Left hindlimb (tissue), 1 donor: ENCODE measurements around the gene ZNF592.
"Not testable (repeated sequence)": the region's sequence is repeated elsewhere in the genome, so short reads cannot be mapped to it uniquely, and the experiment has no call there.

Experiments
- DNase-seq: peaks from one replicate; pipeline ENCODE4 v3.0.0-alpha.2; 2018

Gene ZNF592

DNA sequence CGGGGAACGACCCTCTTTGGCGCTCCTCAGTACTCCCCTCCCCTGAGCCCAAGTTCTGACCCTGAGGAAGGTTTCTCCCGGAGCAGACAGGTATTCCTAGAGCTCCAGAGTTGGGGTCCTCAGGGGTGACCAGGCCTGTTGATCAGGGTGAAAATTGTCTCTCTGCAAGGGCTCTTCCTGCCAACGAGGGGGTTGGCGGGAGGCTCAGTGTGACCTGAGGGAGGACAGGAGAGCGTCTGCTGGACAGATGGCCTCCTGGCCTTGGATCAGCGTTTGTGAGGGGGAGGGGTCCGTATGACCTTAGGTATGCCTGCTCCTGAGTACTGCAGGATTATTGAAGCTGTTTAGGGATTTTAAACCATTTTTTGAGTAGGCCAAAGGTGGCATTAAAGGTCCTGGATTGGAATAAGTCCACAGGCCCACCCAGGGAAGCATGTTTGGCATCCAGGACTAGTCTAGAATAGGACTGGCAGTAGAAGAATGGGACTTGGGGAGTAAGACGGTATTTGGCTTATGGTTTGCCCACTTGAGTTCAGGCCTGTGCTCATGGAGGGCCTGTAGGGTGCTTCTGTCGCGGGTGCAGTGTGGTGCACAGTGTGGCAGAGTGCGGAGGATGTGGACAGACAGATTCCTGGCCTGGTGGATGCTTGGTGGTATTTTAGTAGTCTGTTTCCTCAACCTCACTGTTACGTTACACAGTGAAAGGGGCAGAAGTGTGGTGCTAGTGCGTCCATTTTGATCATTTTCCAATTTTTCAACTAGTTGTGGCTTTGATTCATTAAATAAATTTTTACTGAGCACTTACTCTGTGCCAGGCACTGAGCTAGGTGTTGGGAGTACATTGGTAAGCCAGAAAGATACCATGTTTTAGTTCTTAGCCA, 959 bp downstream of the ZNF592 start:
- DNase-seq: peak; percentile 43

DNA sequence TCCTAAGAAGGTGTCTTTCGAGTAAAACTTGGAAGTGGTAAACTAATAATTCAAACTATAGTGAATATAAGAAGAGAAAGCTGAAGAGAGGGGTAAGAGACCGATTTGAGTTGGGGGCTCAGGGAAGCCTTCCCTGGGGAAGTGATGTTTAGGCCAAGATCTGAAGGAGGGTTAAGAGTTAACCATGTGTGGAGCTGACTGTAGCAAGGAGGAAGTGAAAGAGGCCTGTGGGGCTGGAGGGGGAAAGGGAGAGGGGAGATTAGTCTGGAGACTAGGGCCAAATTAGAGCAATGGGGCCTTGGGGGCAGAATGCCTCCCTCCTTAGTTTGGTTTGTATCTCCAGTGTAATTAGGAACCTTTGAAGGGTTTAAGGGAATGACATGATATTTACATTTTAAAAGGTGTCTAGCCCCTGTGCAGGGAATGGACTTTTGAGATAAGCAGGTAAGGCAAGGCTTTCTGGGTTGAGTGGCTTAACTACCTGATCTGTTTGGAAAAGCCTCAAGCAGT, 2.2 kb downstream of the ZNF592 start:
- DNase-seq: no peak

DNA sequence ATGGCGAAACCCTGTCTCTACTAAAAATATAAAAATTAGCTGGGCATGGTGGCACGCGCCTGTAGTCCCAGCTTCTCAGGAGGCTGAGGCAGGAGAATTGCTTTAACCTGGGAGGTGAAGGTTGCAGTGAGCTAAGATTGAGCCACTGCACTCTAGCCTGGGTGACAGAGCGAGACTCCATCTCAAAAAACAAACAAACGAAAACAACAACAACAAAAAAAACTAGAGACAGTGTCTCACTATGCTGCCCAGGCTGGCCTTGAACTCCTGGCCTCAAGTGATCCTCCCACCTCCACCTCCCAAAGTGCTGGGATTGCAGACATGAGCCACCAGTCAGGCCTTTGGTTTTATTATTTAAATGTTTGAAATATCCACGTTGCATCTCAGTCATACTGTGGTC, 3.3 kb downstream of the ZNF592 start:
- not testable (repeated sequence) for DNase-seq

DNA sequence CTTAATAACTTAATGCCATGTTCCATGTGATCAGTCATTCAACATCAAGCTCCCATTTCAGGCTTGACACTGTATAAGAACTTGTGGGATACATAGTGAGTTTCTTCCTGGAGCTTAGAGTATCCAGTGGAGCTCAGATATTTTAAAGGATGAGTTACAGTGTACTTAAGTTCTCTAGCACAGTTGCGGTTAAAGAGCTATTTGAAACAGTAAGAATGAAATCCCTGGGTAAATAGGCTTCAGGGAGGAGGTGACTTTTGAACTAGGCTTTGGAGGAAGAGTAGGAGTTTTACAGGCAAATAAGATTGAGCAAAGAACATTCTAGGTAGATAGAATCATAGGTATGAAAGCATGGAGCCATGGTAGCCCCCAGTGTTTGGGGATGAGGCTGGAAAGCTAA, 3.8 kb downstream of the ZNF592 start:
- no peak for DNase-seq

DNA sequence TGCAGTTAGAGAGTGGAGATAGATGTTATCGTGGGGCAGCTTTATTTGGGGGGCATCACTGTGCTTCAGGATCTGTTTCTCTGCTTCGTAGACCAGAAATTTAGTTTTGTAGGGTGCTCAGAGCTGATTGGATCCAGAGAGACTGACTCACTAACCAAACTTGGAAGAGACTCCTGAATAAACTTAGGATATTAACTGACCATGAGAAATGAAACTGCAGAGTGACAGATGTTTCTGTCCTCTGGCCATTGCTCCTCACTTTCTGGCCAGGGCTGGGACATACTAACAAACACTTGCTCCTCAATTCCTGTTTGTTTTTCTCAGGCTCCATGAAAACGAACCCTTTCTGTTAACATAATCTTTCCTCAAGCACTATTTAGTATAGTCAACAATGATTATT, 4.3 kb downstream of the ZNF592 start:
- DNase-seq: no peak

DNA sequence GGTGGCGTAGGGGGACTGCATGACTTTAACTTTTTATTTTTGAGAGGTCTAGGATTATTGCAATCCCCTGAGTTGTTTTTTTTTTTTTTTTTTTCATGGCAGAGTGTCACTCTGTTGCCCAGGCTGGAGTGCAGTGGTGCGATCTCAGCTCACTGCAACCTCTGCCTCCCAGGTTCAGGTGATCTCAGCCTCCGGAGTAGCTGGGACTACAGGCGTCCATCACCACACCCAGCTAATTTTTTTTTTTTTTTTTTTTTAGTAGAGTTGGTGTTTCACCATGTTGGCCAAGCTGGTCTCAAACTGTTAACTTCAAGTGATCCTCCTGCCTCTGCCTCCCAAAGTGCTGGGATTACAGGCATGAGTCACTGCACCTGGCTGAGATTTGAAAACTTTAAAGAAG, 6.5 kb downstream of the ZNF592 start:
- DNase-seq: not testable (repeated sequence)

DNA sequence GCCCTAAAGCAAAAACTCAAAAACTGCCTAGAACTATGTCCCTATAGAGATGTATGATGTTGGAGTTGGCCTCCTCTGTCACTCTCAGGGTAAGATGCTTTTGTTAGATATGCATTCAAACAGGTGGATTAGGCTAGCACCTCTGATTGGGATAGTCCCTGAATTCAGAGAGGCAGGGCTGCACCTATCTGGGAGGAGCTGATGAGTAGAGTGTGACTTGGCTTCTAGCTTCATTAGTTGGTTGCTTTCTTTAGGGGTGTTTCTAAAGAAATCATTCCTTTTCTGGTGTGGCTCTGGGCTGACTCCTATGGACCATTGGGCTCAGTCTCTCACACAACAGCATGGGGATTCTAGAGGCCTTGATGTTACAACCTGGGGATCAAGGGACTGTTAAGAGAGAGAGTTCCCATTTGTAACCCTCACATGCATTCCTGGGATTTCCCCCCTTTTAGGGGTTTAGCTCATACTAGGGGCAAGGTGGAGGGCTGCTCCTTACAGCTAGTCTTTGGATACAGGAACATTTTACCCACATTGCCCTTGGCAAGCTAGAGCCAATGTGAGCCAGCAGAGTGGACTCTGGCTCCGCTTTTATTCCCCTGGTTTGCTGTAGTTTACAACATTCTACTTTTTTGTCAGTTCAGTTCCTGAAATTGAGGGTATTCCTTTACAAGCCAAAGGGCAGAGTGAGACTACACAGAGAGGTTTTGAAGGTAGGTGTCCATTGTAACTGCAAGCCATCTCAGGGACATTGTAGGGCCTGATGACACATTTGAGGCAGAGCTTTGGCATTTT, 7.5 kb downstream of the ZNF592 start:
- DNase-seq: no peak

DNA sequence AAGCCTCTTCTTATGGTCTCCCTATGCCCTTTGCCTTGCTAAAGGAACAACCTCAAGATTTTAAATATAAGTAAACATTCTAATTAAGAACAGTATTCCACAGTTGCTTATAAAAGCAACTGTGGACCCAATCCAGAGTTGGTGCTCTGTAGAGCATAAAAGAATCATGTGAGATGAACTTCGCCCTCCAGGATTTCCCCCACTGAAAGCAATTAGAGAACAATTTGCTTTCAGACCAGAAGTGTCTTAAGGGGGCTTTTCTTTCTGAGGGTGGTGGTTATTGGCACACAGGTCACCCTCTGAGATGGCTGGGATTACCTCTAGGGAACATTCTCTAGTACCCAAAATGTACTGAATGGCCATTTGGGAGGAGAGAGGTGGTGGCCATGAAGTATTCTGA, 10.6 kb downstream of the ZNF592 start:
- DNase-seq: no peak

DNA sequence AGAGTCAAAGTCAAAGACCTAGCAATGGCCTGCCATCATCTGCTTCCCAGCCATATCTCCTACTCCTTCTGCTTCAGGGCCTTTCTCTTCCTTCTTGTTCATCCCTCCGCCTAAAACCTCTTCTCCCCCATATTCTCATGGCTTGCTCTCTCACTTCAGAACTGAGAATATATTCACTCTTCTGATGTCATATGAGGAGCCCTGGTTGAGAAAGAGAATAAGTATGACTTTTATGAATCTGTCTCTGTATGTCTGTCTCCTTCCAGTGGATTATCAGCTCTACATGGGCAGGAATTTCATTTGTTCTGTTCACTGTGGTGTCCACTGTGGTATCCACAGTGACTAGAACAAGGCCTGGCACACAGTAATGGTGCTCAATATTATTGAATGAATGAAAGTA, 11.8 kb downstream of the ZNF592 start:
- DNase-seq: no peak

DNA sequence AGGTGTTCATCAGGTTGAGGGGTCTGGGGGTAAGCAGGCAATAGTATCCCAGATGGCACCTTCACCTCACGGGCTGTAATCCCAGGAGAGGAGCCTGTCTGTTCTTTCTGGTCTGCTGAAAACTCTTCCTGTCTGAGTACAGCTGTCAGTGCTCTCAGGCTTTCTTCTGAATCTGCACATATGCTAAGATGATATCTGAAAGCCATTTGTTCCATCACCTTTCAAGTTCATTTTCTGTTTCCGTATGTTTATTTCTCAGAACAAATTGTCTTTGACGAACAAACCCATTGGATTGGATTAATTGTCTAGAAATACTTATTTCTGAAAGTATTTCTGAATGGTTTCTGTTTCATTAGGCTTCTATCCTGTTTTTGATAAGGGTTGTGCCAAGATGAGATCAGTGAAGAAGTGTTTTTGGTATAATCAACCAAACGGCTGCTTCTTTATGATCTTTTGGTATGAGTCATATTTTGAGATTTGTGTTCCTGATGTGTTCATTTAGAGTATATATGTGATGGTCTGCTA, 13.3 kb downstream of the ZNF592 start:
- DNase-seq: no peak

DNA sequence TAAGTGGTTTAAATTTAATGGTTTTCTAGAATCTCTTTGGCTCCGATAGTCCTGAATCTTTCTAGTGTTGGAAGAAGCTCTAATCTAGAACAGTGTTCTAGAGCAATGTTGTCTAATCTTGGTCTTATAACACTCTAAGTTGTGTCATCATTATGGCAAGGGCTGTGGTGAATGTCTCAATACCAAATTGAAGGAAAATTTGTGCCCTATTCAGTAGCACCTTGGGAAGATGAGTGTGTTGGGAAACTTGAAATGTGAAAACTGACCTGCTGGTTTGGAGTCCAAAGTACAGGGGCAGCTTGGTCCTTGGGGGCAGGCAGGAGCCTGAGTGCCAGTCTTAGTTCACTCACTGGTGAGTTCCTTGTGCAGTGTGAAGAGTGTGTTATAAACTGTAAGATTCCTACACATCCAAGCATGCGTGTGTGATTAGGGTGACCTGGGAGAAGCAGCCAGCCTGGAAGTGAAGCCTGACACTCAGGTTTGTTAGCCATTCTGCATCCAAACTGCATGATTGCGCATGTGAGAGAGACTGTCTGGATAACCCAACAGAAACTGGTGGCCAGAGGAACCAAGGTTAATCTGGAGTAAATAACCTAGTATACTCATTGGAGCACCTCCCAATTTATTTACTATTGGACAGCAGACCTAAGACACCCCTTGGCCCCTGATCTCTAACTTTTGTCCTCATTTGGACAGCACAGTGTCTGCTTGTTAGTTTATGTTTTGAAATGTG, 14.6 kb downstream of the ZNF592 start:
- no peak for DNase-seq

DNA sequence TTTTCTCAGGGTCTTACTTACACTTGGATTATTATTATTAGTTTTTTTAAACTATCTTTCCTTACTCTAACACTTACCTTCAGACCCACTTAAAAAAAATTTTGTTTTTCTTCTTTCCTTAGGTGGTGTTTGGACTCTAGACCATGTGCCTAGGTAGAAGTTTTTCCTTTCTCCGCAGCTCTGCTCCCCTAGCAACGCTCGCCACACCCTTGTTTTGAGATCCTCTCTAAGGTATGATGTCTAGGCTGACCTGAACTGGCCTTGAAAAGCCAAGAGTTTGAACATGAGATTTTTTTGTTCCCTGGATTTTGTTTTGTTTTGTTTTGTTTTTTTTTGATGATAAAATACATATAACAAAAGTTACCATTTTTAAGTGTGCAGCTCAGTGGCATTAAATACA, 16.2 kb downstream of the ZNF592 start:
- DNase-seq: no peak

DNA sequence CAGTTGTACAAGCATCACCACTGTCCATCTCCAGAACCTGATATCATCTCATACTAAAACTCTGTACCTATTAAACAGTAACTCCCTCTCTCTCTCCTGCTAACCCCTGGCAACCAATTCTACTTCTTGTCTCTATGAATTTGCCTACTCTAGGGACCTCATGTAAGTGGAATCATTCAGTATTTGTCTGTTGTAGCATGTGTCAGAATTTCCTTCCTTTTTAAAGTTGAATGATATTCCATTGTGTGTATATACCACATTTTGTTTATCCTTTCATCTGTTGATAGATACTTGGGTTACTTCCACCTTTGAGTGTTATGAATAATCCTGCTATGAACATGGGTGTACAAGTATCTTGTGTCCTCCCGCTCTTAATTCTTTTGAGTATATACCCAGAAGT, 16.6 kb downstream of the ZNF592 start:
- DNase-seq: no peak

DNA sequence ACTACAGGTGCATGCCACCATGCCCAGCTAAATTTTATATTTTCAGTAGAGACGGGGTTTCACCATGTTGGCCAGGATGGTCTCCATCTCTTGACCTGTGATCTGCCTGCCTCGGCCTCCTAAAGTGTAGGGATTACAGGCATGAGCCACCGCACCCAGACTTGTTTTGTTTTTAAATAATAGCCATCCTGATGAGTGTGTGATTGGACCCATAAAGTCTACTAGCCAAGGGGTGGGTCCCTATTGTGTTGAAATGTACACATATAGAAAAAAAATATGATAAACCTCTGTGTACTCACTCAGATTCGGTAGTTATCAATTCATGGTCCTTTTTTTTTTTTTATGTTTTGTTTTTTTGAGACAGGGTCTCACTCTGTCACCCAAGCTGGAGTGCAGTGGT, 17.3 kb downstream of the ZNF592 start:
- DNase-seq: no peak

DNA sequence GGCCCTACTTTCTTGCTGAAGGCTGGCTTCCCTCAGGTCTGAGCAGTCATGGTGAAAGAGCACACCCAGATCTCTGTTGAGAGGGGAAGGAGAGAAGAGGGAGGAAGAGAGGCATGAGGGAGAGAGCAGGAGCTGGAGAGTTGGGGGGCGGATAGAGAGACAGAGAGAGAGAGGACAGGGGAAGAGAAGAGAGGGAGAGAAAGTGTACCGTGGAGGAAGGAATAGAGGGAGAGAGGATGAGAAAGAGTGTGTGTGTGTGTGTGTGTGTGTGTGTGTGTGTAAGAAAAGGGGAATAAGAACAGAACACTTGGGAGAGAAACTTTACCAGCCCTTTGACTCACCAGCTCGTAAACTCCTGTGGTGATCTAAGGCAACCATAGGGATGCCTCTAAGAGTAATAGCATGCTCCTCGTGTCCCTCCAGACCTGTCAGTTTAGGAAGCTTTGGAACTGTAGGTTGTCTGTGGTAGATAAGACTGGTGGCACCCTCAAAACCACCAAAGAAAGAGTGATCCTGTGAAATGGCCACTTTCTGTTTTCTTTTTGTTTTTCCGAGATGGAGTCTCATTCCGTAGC, 18.2 kb downstream of the ZNF592 start:
- DNase-seq: no peak

DNA sequence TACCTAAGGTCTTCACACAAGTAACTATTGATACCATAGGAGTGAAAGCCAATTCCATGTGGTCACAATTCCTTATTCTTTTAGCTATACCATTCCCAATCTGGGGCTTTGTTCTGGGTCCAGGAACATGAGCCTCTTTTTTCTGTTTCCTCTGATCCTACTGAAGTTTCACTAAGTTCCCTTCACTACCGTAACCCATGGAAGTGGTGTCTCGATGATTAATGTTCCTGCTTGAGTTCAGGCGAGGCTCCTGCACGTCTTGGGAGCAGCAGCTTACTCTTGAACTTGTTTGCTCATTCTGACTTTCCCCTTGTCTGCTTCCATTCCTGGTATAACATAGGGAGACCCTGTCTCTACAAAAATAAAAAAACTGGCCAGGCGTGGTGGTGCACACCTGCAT, 23.6 kb downstream of the ZNF592 start:
- DNase-seq: no peak

DNA sequence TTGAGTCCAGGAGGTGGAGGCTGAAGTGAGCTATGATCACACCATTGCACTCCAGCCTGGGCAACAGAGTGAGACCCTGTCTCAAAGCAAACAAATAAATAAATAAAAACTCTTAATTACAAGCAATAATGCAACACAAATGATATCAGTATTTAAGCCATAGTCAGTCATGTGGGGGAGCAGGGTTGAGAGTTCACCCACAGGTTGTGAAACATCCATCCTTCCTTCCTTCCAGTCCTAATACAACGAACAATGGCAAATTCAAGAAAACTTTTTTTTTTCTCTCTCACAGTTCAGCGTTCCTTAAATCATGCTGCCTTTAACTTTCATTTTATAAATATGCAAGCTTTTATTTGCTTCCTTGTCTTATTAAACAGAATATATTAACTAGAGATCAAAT, 24.1 kb downstream of the ZNF592 start:
- no peak for DNase-seq

DNA sequence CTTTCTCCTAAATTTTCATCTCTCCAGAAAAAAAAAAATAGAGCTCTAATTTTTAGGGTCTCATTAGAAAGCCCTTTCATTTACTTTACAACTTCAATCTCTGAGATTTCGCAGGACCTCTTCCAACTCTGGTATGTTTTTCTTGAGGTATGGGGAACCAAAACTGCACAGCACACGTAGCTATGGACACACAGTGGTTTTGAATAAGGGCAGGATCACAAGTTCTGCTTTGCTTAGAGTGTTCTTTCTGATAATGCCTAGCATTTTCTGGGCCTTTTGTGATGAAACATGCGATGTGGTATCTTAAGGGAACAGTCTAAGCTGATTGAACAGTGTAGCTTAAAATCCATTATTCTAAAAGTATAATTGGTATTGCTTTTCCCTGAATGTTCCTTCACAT, 25.3 kb downstream of the ZNF592 start:
- no peak for DNase-seq

DNA sequence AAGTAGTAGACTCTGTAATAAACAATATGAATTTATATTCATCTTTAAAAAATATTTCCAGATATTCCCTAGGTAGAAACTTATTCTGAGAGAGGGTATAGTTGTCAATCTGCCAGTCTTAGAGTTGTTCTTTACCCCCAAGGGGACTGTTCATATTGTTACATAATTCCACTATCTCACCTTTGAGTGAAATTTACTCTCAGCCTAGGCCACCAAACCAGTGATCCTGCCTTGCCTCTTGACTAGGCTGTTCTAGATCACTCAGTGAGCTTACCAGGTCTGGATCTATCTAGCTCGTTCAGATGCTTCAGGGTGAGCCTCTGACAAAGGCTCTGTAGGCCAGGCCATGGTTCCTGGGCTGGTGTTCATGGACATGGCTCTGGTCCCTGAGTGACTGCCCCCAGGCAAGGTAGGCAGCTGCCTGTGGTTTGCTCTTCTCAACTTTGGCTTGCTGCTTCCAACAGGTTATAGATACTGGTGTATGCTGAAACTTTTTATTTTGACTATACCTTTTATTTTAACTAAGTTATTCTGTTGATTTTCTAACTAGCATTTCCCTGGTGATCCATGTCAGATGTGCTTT, 27.6 kb downstream of the ZNF592 start:
- DNase-seq: no peak

DNA sequence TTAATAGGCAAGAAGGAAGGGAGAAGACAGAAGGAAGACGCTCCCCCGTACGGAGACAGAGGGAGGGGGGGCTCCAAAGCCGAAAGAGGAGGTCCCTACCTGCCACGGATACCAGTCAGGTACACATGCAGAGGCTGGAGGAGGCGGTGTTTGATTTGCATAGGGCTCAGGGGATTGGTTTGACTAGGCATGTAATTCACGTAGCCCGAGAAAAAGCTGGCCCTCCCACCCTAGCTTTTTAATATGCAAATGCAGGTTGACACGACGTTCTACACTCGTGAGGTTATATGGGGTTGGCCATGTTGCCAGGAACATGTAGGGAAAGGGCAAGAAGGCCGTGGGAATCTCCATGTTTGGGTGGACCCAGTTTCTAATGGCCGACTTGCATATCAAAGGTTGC, 29.8 kb downstream of the ZNF592 start:
- no peak for DNase-seq

DNA sequence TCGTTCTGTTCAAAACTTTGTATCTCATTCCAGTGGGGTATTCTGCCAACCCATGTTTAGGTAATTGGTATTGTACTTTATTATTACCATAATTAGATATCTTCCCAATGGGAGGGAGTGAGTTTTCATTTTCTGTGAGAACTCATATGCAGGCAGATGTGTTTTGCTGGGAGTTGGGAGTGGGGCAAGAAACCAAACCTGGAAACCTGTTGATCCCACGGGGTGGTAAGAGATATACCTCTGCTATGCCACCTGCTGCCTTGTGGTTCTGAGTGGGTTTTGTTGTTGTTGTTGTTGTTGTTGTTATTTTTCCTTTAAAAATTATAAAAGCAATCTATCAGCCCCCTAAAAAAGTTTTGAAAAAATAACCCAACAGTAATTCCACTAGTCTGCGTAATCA, 32.1 kb downstream of the ZNF592 start:
- DNase-seq: no peak

DNA sequence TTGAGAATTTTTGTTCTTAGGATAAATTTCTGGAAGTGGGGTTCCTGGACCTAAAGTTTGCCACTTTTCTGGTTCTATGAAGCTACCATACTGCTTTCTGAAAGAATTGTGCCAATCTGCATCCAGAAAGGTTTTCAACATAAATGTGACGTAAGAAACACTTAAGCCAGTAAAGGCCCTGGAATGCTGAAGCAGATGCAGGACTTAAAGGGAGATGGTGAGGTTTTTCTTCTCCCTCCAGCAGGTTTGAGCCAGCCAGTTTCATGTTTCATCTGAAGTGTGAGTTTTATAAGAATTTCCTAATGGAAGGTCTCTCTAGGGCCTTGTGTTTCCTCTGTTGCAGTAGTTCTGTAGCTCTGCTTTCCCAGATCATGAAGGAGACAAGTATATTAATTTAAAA, 33.1 kb downstream of the ZNF592 start:
- no peak for DNase-seq
